Ovary (tissue), 9 donors: ENCODE results near the gene WIZ. TPM values are rescaled to one million over a fixed set of nuclear protein-coding genes. Genes with fewer than 3 reads are reported as not detected.

ENCODE experiments used
- DNase-seq, 5 donors: peaks; one replicate each; pipeline ENCODE4 v3.0.0-alpha.2; 2019 to 2020
- H3K27ac ChIP-seq, 2 donors: fragments of 200-600 bp; one replicate each; pipeline versions ENCODE4 v1.5.1 to v1.8.0; 2019 to 2022
- H3K27me3 ChIP-seq: fragments of 200-600 bp; one replicate; pipeline ENCODE4 v1.8.0; 2022
- H3K36me3 ChIP-seq: fragments of 200-600 bp; sonication (generic); one replicate; pipeline ENCODE4 v1.5.1; 2019
- H3K4me1 ChIP-seq: one replicate; pipeline ENCODE4 v1.8.1; 2013; ENCODE audit warnings: mild to moderate bottlenecking, moderate library complexity; ENCODE audit not compliant: insufficient read depth
- H3K4me3 ChIP-seq: fragments of 200-600 bp; sonication (generic); one replicate; pipeline ENCODE4 v1.5.1; 2017
- H3K9me3 ChIP-seq, 2 donors: fragments of 200-600 bp in 1 of 2; sonication (generic) in 1 of 2; one replicate each; pipeline versions ENCODE4 v1.5.1 to v1.8.1; 2013 to 2019; ENCODE audit warnings: mild to moderate bottlenecking in 1 of 2, moderate library complexity in 1 of 2
- CTCF ChIP-seq, 3 donors: fragments of 450-650 bp in 2 of 3; fragments of 200-600 bp in 1 of 3; IDR thresholded peaks; one replicate each; pipeline versions ENCODE4 v1.5.1 to v1.8.0; 2016 to 2022; ENCODE audit warnings: antibody characterized with exemption in 3 of 3, mild to moderate bottlenecking in 1 of 3
- EP300 ChIP-seq: sonication (generic); formaldehyde crosslinking; IDR thresholded peaks from one replicate; pipeline ENCODE4 v1.6.1; 2017; ENCODE audit warnings: antibody characterized with exemption
- POLR2A ChIP-seq: fragments of 450-650 bp; IDR thresholded peaks from one replicate; pipeline ENCODE4 v1.6.1; 2017; ENCODE audit warnings: antibody characterized with exemption, mild to moderate bottlenecking, moderate library complexity
- WGBS, 3 donors: extraction: QIAGEN DNeasy Blood & Tissue Kit in 1 of 3; methylation state at CpG; one replicate each; pipeline versions ENCODE4 v1.1.5 to v1.1.7; 2013 to 2017; 5-methylcytosine and 5-hydroxymethylcytosine counted together
- intact Hi-C, 4 donors: fragments of 100-400 bp; cut with DNase I; formaldehyde crosslinking; loops; one replicate each; pipeline versions ENCODE4 v1.11.0 to v1.15.1; 2022 to 2023
- polyA plus RNA-seq, 2 donors: library from polyadenylated mRNA; stranded (reverse); fragments of 200-250 nt in 1 of 2; fragments of 350-450 nt in 1 of 2; fragmentation: Illumina TruSeq in 1 of 2; extraction: RNeasy Lipid Tissue Mini Kit (QIAGEN cat#74804) in 1 of 2; gene quantifications; one replicate each; pipeline ENCODE4 v1.2.3, GENCODE V29; 2013 to 2014
- total RNA-seq, 7 donors: library from RNA; depleted of rRNA in 2 of 7; stranded (reverse); fragments of >200 nt in 2 of 7; fragmentation: NEBNext Ultra II Directional in 3 of 7; extraction: Animal tissue kit (Norgen Biotek cat#: 25700) in 3 of 7; gene quantifications; one replicate each; pipeline versions ENCODE4 v1.1.0 to v1.2.4, GENCODE V29; 2016 to 2023
- donor health status: DM: no; HTN: no; CAD: no; lungs with moderate emphysema.
- donor health status: DM: no; HTN: no; CAD: no.
- donor health status: Bipolar disorder and iron deficiency.
- donor health status: DM: yes; HTN: yes; CAD: no.
- donor health status: DM: no; HTN: no; CAD: no.
- donor health status: DM: yes; HTN: yes; CAD: no.

The WIZ gene
- total and polyA plus RNA-seq, 9 donors, result 4.8 to 46.5 (median 38.2) TPM

GRCh38 chr19:15464394-15465385, 14.9 kb upstream of the WIZ start, which contains the start of gene RASAL3:
RASAL3 (minus strand) TSS chr19:15464544; CDS start chr19:15464358, 186 bp downstream.
- intact Hi-C loops, result loop anchor here in 1 of 4 donors (10.0 kb wide), 1 partner anchor 80 kb away; no protein-coding TSS in a partner anchor
- 27 to 34% (median 32%) methylated on average over 17 of the region's 17 CpGs for WGBS, 3 donors
- H3K27me3 ChIP-seq, result no peaks in the 10 kb centered on the region
- H3K4me1 ChIP-seq, result no peaks in the 10 kb centered on the region
- no peak within 1 kb of the TSS for H3K4me3 ChIP-seq
- no peak for DNase-seq
- H3K36me3 ChIP-seq, result no peaks in the 10 kb centered on the region
- H3K9me3 ChIP-seq, result no peaks in the 10 kb centered on the region
- TF ChIP-seq EP300, result no peak
- TF ChIP-seq POLR2A, result no peak
- TF ChIP-seq CTCF (IDR thresholded peaks at IDR 0.05), result no peak
- no peak within 1 kb of the TSS for H3K27ac ChIP-seq

GRCh38 chr19:15463861-15464371, 14.2 kb upstream of the WIZ start:
- no peaks in the 10 kb centered on the region for H3K4me1 ChIP-seq
- H3K4me3 ChIP-seq, result no peak overlapping the region
- intact Hi-C loops, result loop anchor here in 1 of 4 donors (10.0 kb wide), 1 partner anchor 81 kb away; no protein-coding TSS in a partner anchor
- peak in 1 of 5 donors; percentile 9 for DNase-seq
- no peaks in the 10 kb centered on the region for H3K36me3 ChIP-seq
- no peaks in the 10 kb centered on the region for H3K9me3 ChIP-seq
- H3K27me3 ChIP-seq, result no peaks in the 10 kb centered on the region
- 36 to 55% (median 44%) methylated on average over 23 to 25 of the region's 25 CpGs for WGBS, 3 donors
- H3K27ac ChIP-seq, result no peak overlapping the region
- TF ChIP-seq CTCF (IDR thresholded peaks at IDR 0.05), result no peak

GRCh38 chr19:15461694-15462093, 11.9 kb upstream of the WIZ start:
- H3K4me3 ChIP-seq, result no peak overlapping the region
- H3K36me3 ChIP-seq, result no peaks in the 10 kb centered on the region
- intact Hi-C loops, result loop anchor here in 1 of 4 donors (10.0 kb wide), 1 partner anchor 83 kb away; no protein-coding TSS in a partner anchor
- WGBS, 3 donors, result 27 to 56% (median 32%) methylated on average over 2 of the region's 2 CpGs
- no peaks in the 10 kb centered on the region for H3K9me3 ChIP-seq
- H3K27me3 ChIP-seq, result no peaks in the 10 kb centered on the region
- no peak overlapping the region for H3K27ac ChIP-seq
- peaks cover 4% of the 10 kb centered on the region for H3K4me1 ChIP-seq
- TF ChIP-seq POLR2A (no peak), CTCF (IDR thresholded peaks at IDR 0.05) (no peak)
- DNase-seq, result no peak

- 7 to 13% (median 7%) methylated on average over 52 to 54 of the region's 54 CpGs for WGBS, 3 donors
Measured at GRCh38 chr19:15457701-15458484, 8.1 kb upstream of the WIZ start.

More at GRCh38 chr19:15457701-15458484, 8.1 kb upstream of the WIZ start:
- no peaks in the 10 kb centered on the region for H3K27me3 ChIP-seq
- TF ChIP-seq POLR2A (no peak), EP300 (no peak), CTCF (IDR thresholded peaks at IDR 0.05) (no peak)
- H3K9me3 ChIP-seq, result no peaks in the 10 kb centered on the region
- no peak overlapping the region for H3K27ac ChIP-seq
- H3K4me1 ChIP-seq, result peaks cover 5% of the 10 kb centered on the region
- no peaks in the 10 kb centered on the region for H3K36me3 ChIP-seq
- H3K4me3 ChIP-seq, result no peak overlapping the region
- intact Hi-C loops, result no loop called here
- no peak for DNase-seq
